HG03060 (cell line): ENCODE data around the gene MCFD2.

Source experiments
- ATAC-seq: cut with Tn5 transposase; IDR thresholded peaks from one replicate; pipeline ENCODE4 v1.9.1; 2021; ENCODE audit warnings: low read depth, moderate number of reproducible peaks; ENCODE audit not compliant: unreplicated experiment

Gene MCFD2

DNA sequence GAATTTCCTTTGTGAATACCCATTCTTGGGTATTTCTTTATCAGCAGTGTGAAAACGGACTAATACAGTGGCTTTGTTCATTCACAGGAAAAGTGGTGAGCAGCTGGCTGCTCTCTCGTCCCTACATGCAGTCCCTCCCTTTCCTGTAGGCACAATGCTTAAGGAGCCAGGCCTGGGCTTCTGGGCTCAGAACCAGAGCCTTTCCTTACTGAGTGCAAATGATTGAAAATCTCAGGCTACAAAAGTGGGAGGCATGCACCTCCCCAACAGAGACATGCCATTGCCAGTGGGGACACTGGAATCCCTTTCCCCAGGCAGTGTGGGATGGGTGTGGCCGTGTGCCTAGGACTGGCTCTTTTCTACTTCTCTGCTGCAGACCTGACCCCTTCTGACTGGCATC, 61.3 kb downstream of the MCFD2 start:
- no peak for ATAC-seq

DNA sequence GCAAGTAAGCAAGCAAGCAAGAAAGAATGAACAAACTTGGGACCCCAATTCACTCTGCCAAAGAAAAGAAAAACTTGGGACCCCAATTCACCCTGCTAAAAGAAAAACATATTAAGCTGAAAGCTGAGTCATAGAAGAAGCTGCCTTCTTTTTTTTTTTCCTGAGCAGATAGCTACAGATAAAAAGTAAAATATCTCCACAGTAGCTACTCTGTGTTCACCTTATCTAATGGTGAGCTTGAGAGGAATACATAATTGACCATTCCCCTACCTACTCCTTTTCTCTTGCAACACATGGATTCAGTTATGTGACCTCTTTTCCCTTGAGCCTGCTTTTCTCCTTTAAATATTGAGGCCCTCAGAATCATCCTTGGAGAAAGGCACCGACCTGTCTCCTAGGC, 63.0 kb downstream of the MCFD2 start:
- no peak for ATAC-seq

GRCh38 chr2:46852124-46852523, 63.5 kb downstream of the MCFD2 start:
- ATAC-seq: no peak
